Subcutaneous adipose tissue (tissue), 4 donors: ENCODE data around the gene GFPT1. TPM values are rescaled to one million over a fixed set of nuclear protein-coding genes. Genes with fewer than 3 reads are reported as not detected.

Experiments used
- CTCF ChIP-seq: fragments of 450-650 bp; IDR thresholded peaks from one replicate; pipeline ENCODE4 v1.5.1; 2016; ENCODE audit warnings: low read depth, mild to moderate bottlenecking, control low read depth, antibody characterized with exemption, moderate library complexity
- total RNA-seq, 4 donors: library from RNA; depleted of rRNA; stranded (reverse); fragments of >200 nt; gene quantifications; one replicate each; pipeline ENCODE4 v1.1.0, GENCODE V29; 2016

GFPT1 gene
- total RNA-seq, 4 donors from 2014 or later = 39.0 to 120 (median 63.9) TPM

- no peak for TF ChIP-seq CTCF
Observed at GRCh38 chr2:69298862-69299261, 88.2 kb downstream of the GFPT1 start.

DNA sequence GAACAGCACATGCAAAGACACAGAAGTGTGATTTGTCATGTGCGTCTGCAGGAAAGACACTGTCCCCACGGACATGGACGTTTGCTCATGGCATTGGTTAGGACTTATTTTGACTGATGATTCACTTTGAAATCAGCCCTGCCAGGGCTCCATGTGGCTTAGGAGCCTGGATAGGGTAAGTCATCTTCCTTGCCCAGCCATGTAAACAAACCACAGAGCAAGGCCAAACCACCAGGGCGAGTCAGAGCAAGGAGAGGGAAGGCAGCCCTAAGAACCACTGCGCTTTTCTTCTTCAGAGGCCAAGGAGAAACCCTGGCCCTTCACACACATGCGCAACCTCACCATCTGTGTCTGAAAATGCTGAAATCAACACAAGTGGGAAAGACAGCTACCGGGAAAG is 88.8 kb downstream of the GFPT1 start:
- TF ChIP-seq CTCF = no peak

GRCh38 chr2:69297216-69297615 is 89.8 kb downstream of the GFPT1 start:
- TF ChIP-seq CTCF = no peak

DNA sequence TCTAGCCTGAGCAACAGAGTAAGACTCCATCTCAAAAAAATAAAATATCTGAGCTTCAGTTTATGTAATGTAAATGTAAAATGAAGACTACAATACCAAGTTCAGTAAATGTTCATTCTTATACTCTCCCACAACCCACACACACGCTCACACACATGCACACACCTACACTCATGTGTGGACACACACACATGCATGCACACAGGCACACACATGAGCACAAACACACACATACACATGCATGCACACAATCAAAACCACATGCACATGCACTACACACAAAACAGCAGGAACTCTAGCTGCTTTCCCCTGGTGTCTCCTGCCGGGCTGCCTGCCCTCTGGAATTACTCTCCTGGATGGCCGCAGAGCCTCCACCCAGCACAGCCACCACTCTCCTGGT is 90.6 kb downstream of the GFPT1 start:
- no peak for TF ChIP-seq CTCF

- no peak for TF ChIP-seq CTCF
Observed at GRCh38 chr2:69292256-69292655, 94.8 kb downstream of the GFPT1 start.

GRCh38 chr2:69291721-69292120 is 95.3 kb downstream of the GFPT1 start:
- no peak for TF ChIP-seq CTCF

- no peak for TF ChIP-seq CTCF
Observed at GRCh38 chr2:69291004-69291650, 95.9 kb downstream of the GFPT1 start.
